ENCODE data around the gene SESTD1. TPM values are rescaled to one million over a fixed set of nuclear protein-coding genes. Genes with fewer than 3 reads are reported as not detected.
"Not testable (repeated sequence)": the region's sequence is repeated elsewhere in the genome, so short reads cannot be mapped to it uniquely, and the experiment has no call there.

SESTD1 gene
- polyA plus RNA-seq, 3 donors = 6.9 to 62.5 (median 52.3) TPM

DNA sequence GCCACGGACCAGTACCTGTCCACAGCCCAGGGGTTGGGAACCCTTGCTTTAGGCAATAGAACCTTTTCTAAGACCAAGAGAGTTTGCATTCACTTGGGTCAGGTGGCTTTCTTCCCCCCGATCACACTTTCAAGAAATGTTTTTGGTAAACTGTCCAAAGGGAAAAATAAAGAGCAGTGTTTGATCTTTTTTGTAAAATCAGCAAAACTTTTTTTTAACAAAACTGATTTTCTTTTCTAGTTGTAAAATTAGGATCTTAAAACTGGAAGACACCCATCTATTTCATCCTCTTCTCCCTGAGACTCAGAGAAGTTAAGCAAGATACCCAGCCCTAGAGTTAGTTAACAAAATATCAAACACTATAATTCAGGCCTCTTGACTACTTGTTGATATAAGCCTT is 6.1 kb upstream of the SESTD1 start:
- 86 to 94% (median 94%) methylated on average over 2 of the region's 2 CpGs for WGBS, 3 donors
- no peak overlapping the region for H3K27ac ChIP-seq (ENCODE audit: low read depth, low read length)

GRCh38 chr2:179268277-179268925 is 3.8 kb upstream of the SESTD1 start:
- 7 to 67% (median 15%) methylated on average over 1 of the region's 1 CpG for WGBS, 3 donors
- H3K27ac ChIP-seq (ENCODE audit: low read depth, low read length) = no peak overlapping the region

GRCh38 chr2:179266271-179266670 is 1.6 kb upstream of the SESTD1 start:
- H3K27ac ChIP-seq (ENCODE audit: low read depth, low read length) = no peak overlapping the region
- 75 to 88% (median 83%) methylated on average over 4 of the region's 4 CpGs for WGBS, 3 donors

GRCh38 chr2:179265082-179265510 is 464 bp upstream of the SESTD1 start:
- 34 to 51% (median 40%) methylated on average over 5 of the region's 5 CpGs for WGBS, 3 donors
- H3K27ac ChIP-seq (ENCODE audit: low read depth, low read length) = no peak overlapping the region

- no peak overlapping the region for H3K27ac ChIP-seq (ENCODE audit: low read depth, low read length)
- 1% methylated on average over 55 to 62 of the region's 62 CpGs for WGBS, 3 donors
Measured at GRCh38 chr2:179263446-179264367, 925 bp downstream of the SESTD1 start.

GRCh38 chr2:179263015-179263414 is 1.6 kb downstream of the SESTD1 start:
- 15 to 27% (median 18%) methylated on average over 4 of the region's 4 CpGs for WGBS, 3 donors
- H3K27ac ChIP-seq (ENCODE audit: low read depth, low read length) = no peak overlapping the region

- no peak overlapping the region for H3K27ac ChIP-seq (ENCODE audit: low read depth, low read length)
- 80 to 90% (median 87%) methylated on average over 3 of the region's 3 CpGs for WGBS, 3 donors
Measured at GRCh38 chr2:179262077-179262660, 2.5 kb downstream of the SESTD1 start.

- H3K27ac ChIP-seq (ENCODE audit: low read depth, low read length) = no peak overlapping the region
- 50 to 88% (median 72%) methylated on average over 2 of the region's 2 CpGs for WGBS, 3 donors
Measured at GRCh38 chr2:179261151-179261825, 3.3 kb downstream of the SESTD1 start.

DNA sequence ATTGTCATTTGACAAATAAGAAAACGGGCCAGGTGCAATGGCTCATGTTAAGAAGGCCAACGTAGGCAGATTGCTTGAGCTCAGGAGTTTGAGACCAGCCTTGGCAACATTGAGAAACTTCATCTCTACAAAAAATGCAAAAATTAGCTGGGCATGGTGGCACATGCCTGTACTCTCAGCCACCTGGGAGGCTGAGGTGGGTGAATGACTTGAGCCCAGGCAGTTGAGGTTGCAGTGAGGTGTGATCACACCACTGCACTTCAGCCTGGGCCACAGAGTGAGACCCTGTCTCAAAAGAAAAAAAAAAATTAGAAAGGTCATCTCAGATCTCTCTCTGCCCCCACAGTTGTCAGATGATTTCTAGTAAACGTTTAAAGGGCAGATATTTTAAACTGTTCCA is 4.4 kb downstream of the SESTD1 start:
- WGBS, 3 donors = 53 to 78% (median 73%) methylated on average over 3 of the region's 3 CpGs
- no peak overlapping the region for H3K27ac ChIP-seq (ENCODE audit: low read depth, low read length)

GRCh38 chr2:179255129-179255528 is 9.5 kb downstream of the SESTD1 start:
- no peak overlapping the region for H3K27ac ChIP-seq (ENCODE audit: low read depth, low read length)
- WGBS, 3 donors = 74 to 83% (median 81%) methylated on average over 1 of the region's 1 CpG

DNA sequence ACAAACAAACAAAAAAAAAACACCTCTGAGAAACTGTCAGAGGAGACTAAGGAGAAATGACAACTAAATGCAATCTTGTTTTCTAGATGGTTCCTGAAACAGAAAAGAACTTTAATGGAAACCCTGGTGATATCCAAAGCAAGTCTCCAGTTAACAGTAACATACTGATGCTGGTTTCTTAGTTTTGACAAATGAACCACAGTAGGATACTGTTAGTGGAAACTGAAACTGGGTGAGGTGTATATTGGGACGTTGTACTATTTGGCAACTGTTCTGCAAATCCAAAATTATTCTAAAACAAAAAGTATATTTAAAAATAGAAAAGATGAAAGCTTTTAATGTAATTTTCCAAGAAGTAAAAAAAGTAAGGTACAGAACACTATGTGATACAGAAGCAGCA is 11.4 kb downstream of the SESTD1 start:
- no peak overlapping the region for H3K27ac ChIP-seq (ENCODE audit: low read depth, low read length)
- WGBS, 3 donors = 9 to 59% (median 9%) methylated on average over 1 of the region's 1 CpG

DNA sequence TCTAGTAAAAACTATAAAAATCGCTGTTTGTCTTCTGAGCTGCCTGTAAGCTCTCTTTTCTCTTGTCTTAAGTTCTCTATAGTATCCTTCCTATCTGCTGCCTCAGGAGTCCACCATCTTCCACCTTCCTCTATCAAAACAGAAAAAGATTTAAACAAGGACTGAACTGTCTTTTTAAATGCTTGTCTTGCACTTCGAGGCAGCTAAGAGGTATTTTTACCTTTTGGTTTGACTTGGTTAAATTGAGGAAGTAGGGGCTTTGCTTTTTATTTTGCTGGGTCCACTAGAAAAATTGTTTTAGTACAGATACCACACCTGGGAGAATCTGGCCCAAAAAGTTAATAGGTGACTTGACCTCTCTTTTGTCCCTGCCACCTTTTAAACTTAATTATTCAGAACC is 12.2 kb downstream of the SESTD1 start:
- H3K27ac ChIP-seq (ENCODE audit: low read depth, low read length) = no peak overlapping the region
- 59 to 67% (median 64%) methylated on average over 2 of the region's 2 CpGs for WGBS, 3 donors

DNA sequence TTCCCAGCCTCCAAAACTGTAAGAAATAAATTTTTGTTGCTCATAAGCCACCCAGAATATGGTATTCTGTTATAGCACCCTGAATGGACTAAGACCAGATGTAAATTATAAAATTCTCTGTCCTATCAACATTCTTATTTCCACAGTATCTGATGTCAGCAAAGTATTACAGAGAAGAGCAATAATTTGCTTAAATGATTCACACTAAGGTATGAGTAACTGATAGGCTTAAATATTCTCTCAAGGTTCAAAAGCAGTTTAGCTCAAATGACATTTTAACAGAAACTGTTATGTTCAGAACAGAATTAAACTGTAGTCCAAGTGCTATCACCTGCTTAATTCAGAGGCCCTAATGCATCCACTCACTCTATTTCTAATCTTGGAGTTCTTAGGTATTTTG is 12.8 kb downstream of the SESTD1 start:
- no peak overlapping the region for H3K27ac ChIP-seq (ENCODE audit: low read depth, low read length)

DNA sequence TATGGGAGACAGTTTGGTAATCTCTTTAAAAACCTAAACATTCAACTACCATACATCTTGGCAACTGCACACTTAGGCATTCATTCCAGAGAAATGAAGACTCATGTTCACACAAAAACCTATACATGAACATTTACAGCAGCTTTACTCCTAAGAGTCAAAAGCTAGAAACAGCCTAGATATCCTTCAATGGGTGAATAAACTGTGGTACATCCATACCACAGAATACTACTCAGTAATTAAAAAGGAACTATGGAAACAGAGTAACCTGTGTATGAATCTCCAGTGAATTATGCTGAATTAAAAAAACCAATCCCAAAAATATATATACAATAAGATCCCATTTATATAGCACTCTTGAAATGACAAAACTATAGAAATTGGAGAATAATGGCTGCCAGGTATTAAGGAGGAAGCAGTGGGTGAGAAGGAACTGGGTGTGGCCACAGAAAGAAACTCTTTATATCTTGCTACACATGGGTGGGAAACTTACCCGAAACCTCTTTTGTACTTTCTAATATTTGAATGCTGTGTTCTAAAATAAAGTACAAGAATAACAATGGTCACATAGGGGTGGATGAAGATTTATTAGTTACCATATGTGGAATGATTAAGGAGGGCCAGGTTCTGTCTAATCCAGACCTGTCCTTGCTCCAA is 13.7 kb downstream of the SESTD1 start:
- 66 to 81% (median 78%) methylated on average over 1 of the region's 1 CpG for WGBS, 3 donors
- no peak overlapping the region for H3K27ac ChIP-seq (ENCODE audit: low read depth, low read length)

DNA sequence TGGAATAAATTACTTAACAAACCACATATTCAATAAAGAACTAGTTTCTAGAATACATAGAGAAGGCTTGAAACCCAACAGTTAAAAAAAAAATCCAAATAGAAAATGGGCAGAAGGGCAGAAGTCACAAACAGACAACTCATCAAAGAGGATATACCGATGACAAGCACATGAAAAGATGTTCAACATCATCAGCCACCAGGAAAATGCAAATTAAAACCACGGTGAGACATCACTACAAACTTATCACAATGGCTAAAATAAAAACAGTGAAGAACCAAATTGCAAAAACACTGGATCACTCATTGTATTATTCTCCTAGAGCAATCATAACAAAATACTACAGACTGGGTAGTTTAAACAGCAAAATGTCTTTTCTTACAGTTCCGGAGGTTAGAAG is 14.5 kb downstream of the SESTD1 start:
- WGBS, 3 donors = 87 to 94% (median 90%) methylated on average over 3 of the region's 3 CpGs
- no peak overlapping the region for H3K27ac ChIP-seq (ENCODE audit: low read depth, low read length)

DNA sequence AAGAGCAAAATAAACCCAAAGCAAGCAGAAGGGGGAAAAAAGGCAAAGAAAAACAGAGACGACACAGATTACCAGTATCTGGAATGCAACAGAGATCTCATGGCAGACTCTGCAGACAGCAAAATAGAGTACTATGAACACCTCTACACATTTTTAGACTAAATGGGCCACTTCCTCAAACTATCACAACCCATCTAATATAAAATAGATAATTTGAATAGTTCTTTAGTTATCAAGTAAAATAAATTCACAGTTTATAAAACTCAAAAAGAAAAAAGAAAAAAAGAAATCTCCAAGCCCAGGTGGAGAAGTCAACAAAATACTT is 16.6 kb downstream of the SESTD1 start:
- WGBS, 3 donors = 69 to 85% (median 71%) methylated on average over 1 of the region's 1 CpG
- H3K27ac ChIP-seq (ENCODE audit: low read depth, low read length) = no peak overlapping the region

DNA sequence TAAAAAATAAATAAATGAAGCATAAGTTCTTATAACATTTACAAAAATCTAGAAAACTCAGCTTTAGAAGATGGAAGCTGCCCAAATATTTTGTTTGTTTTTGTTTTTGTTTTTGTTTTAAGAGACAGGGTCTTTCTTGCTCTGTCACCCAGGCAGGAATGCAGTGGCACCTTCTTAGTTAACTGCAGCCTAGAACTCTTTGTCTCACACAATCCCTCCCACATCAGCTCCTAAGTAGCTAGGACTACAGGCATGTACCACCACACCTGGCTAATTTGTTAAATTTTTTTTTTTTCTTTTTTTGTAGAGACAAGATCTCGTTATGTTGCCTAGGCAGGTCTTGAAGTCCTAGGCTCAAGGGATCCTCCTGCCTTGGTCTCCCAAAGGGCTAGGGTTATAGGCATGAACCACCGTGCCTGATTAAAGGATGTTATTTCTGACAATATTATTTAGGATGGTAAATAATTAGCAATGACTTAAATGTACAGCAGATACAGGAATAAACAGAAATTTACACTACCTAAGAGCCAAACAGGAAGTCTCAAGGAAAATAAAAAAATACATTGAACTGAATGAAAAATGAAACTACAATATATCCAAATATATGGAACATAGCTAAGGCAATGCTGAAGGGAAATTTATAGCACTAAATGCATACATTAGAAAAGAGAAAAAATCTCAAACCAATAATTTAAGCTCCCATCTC is 17.2 kb downstream of the SESTD1 start:
- WGBS, 3 donors = 75 to 80% (median 77%) methylated on average over 2 of the region's 2 CpGs
- H3K27ac ChIP-seq (ENCODE audit: low read depth, low read length) = no peak overlapping the region

DNA sequence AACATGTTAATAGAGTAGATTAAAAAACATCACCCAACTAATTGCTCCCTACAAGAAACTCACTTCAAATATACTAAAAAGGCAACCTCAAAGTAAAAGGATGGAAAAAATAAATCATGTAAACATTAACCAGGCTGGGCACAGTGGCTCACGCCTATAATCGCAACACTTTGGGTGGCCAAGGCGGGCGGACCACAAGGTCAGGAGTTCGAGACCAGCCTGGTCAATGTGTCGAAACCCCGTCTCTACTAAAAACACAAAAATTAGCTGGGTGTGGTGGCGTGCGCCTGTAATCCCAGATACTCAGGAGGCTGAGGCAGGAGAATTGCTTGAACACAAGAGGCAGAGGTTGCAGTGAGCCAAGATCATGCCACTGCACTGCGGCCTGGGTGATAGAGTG is 18.8 kb downstream of the SESTD1 start:
- WGBS, 3 donors = 81 to 96% (median 85%) methylated on average over 10 of the region's 10 CpGs

More for the DNA sequence above, 18.8 kb downstream of the SESTD1 start:
- H3K27ac ChIP-seq (ENCODE audit: low read depth, low read length) = not testable (repeated sequence)

All from adipose tissue (tissue), 3 donors.